Fibroblast of the aortic adventitia (primary cell): ENCODE results near the gene PPP1R3G. TPM values are rescaled to one million over a fixed set of nuclear protein-coding genes. Genes with fewer than 3 reads are reported as not detected.
A peak's percentile ranks its signal among the peaks of the same experiment; 100 is the strongest.

Source experiments
- DNase-seq: peaks from one replicate; pipeline ENCODE4 v3.0.0-alpha.2; 2010; ENCODE audit warnings: low read depth
- H3K4me3 ChIP-seq: 2 replicates; pipeline ENCODE4 v1.5.1; 2011; ENCODE audit warnings: low read depth, mild to moderate bottlenecking, control low read depth, low read length, moderate library complexity
- total RNA-seq: library from RNA; depleted of rRNA; stranded (reverse); fragments of >200 nt; gene quantifications from 2 replicates; pipeline ENCODE4 v1.2.3, GENCODE V29; 2012; ENCODE audit warnings: low replicate concordance
- TF ChIP-seq, protein P1 (sequence below): IDR thresholded peaks from 2 replicates; pipeline ENCODE4 v1.5.1; 2011; ENCODE audit warnings: mild to moderate bottlenecking, low read length, control low read depth, inconsistent platforms; ENCODE audit not compliant: insufficient read depth

The PPP1R3G gene
- total RNA-seq, 1 donor = 10.1 TPM

DNA sequence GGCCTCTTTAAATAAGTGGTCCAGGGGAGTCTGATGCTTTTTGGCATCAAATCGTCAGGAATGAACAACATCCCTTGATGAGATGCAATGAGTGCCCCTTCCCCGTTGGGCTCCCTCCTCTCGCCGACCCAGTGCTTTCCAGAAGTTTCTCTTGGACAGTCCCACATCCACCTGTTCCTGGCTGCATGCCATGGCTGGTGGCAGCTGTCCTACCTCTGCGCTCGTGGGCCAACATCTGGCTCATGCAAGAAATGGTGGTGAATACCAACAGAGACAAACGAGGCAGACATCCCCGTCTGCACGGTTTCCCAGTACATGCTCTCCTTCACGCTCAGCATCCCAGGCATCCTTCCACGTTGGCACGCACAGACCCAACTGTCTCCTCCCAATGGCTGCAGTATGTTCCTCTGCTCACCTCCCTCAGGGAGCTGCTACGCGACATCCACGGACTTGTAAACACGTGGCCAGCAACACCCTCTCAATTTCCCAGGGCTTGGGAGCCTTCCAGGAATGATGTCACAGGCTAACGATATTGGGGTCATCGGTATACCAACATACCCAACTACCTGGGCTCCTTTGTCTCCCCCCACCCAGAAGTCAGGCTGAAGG lies 37.5 kb downstream of the PPP1R3G start:
- no peak for DNase-seq
- H3K4me3 ChIP-seq = no peak overlapping the region
- TF ChIP-seq, protein P1, sequence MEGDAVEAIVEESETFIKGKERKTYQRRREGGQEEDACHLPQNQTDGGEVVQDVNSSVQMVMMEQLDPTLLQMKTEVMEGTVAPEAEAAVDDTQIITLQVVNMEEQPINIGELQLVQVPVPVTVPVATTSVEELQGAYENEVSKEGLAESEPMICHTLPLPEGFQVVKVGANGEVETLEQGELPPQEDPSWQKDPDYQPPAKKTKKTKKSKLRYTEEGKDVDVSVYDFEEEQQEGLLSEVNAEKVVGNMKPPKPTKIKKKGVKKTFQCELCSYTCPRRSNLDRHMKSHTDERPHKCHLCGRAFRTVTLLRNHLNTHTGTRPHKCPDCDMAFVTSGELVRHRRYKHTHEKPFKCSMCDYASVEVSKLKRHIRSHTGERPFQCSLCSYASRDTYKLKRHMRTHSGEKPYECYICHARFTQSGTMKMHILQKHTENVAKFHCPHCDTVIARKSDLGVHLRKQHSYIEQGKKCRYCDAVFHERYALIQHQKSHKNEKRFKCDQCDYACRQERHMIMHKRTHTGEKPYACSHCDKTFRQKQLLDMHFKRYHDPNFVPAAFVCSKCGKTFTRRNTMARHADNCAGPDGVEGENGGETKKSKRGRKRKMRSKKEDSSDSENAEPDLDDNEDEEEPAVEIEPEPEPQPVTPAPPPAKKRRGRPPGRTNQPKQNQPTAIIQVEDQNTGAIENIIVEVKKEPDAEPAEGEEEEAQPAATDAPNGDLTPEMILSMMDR = no peak

DNA sequence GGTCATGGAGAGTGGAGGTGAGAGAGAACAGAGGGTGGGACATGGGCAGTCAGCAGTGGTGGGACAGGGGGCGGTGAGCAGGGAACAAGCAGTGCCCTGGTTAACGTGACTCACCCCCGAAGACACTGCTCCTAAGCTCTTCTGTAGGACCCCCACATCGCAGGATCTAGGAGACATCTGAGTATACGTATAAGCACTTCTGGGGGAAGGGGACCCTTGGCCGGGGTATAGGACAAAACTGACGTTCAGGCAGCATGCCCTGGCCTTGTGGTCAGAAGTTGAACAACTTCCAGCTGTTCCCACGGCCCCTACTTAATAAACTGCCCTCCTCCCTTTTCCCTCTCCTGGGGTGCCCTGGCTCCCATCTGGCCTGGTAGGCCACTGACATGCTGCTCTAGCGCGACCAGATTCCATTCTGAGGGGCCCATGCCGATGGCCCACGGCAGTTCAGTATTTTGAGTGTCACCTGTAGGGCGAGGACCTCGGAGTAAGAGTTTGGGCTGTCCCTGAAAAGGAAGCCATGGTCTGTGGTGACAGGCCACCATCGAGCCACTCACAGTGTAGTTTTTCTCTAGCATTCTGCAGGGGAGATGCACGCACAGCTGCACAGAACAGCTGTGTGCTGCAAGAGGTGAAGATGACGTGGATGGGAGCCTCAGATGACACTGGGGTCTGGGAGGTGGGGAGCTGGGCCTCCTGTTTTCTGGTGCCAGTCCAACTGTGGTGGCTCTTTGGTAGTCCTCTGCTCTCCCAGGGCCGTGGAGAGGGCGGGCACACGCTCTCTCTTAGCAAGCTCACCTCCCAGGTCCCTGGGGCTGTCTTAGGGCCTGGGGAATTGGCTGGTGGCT lies 38.4 kb downstream of the PPP1R3G start:
- no peak overlapping the region for H3K4me3 ChIP-seq
- DNase-seq = no peak
- TF ChIP-seq, protein P1 = no peak

DNA sequence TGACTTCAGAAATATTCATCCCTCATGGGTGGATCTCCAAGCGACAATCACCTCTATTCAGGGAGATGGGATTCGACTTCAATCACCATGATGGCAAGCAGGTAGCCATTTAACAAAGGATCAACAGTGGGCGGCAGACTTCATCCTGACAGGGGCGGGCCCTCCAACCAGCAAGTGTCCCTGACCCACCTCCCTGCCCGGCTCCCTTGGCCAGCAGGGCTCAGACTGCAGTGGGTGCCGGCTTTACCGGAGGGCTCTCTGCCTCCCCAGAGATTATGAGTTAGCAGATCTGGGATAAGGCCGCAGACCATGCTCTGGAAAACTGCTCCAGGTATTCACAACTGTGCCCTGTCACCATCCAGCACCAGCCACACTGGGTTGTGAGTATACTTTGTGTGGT lies 39.4 kb downstream of the PPP1R3G start:
- H3K4me3 ChIP-seq = no peak overlapping the region
- DNase-seq = no peak
- TF ChIP-seq, protein P1 = no peak

DNA sequence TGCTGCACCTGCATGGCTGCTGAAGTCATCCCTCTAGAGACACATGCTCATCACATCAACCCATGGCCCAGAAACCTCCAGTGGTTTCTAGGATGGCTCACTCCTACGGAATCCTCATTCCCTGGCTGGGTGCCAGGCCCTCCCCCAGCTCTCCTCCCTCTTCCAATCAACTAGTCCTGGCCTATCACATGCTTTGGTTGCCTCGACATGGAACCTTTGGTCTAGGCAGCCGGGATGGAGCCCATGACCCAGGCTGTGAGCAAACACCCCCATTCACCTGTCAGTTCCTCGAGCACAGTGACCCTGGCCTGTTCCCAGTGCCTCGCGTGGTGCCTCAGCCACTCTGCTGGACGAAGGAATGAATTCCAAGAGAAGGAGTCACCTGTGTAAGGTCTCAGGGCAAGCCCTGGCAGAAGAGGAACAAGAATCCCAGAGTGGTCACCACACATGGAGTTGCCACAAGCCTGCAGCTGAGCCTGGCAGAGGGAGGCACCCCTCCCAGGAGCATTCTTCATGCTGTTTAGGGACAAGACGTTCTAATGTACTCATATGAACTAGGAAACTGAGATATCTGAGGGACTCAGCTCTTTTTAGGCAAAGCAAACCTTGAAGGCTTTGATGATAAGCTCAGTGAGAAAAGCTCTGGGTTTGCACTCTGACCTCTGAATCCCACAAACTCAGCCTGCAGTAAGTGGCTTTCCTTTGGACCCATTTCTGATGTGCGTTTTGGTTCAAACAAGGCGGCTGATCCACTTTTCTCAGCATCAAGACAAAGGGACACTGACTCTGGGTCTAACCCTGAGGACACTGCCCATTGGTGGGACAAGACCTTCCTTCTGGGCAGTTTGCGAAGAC lies 40.2 kb downstream of the PPP1R3G start:
- DNase-seq = peak; percentile 42
- TF ChIP-seq, protein P1 = no peak
- H3K4me3 ChIP-seq = no peak overlapping the region

DNA sequence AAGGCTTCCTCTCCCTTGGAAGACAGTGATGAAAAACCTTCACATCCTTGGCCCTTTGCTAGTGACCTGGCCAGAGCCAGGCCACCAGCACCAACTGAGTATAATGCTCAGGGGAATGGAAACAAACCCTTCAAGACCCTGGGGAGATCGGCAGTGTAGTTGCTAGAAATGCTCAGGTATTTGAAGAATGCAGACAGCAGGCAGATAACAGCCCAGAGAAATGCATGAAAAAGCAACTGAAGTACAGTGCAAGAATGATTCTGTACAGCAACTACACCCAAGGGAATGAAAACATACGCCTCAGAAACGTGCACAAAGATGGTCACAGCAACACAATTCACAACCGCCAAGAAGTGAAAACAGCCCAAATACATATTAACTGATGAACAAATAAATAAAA lies 41.1 kb downstream of the PPP1R3G start:
- no peak overlapping the region for H3K4me3 ChIP-seq
- peak; percentile 83 for DNase-seq
- TF ChIP-seq, protein P1 = no peak

DNA sequence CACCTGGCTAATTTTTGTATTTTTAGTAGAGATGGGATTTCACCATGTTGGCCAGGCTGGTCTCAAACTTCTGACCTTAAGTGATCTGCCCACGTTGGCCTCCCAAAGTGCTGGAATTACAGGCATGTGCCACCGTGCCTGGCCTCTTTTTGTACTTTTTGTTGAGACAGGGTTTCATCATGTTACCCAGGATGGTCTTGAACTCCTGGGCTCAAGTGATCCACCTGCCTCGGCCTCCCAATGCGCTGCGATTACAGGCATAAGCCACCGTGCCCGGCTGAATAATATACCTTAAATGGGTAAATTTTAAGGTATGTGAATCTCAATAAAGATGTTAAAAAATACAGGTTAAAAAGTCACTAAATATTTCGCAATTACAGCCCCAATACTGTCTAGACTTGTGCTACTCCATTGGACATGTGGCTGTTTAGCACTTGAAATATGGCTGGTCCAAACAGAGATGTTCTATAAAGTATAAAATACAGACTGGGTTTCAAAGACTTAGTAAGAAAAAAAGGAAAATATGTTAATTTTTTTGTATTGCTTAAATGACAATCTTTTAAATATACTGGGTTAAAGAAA lies 42.1 kb downstream of the PPP1R3G start:
- no peak for DNase-seq
- H3K4me3 ChIP-seq = no peak overlapping the region
- TF ChIP-seq, protein P1 = no peak
